NK-92 (cell line): ENCODE results near the gene IFITM10.
"Not testable (repeated sequence)": the region's sequence is repeated elsewhere in the genome, so short reads cannot be mapped to it uniquely, and the experiment has no call there.

ENCODE experiments used
- DNase-seq: peaks from one replicate; lab custom pipeline; 2025; ENCODE audit not compliant: unreplicated experiment; lab: John Stamatoyannopoulos, UW

IFITM10 gene

GRCh38 chr11:1778141-1778911 lies 27.9 kb upstream of the IFITM10 start:
- no peak for DNase-seq

- no peak for DNase-seq
Measured at GRCh38 chr11:1777737-1778136, 27.3 kb upstream of the IFITM10 start.

GRCh38 chr11:1776944-1777715 lies 26.7 kb upstream of the IFITM10 start:
- DNase-seq, result no peak

- DNase-seq, result no peak
Measured at GRCh38 chr11:1776331-1776851, 26.0 kb upstream of the IFITM10 start.

GRCh38 chr11:1774886-1775285 lies 24.5 kb upstream of the IFITM10 start:
- DNase-seq, result no peak

GRCh38 chr11:1773994-1774550 lies 23.7 kb upstream of the IFITM10 start:
- no peak for DNase-seq

- DNase-seq, result no peak
Measured at GRCh38 chr11:1773131-1773993, 23.0 kb upstream of the IFITM10 start.

- no peak for DNase-seq
Measured at GRCh38 chr11:1772270-1773130, 22.1 kb upstream of the IFITM10 start.

- DNase-seq, result no peak
Measured at GRCh38 chr11:1771700-1772099, 21.3 kb upstream of the IFITM10 start.

- DNase-seq, result no peak
Measured at GRCh38 chr11:1771273-1771672, 20.9 kb upstream of the IFITM10 start.

GRCh38 chr11:1770528-1770927 lies 20.1 kb upstream of the IFITM10 start:
- DNase-seq, result no peak

- no peak for DNase-seq
Measured at GRCh38 chr11:1770061-1770460, 19.7 kb upstream of the IFITM10 start.

- DNase-seq, result not testable (repeated sequence)
Measured at GRCh38 chr11:1769304-1769936, 19.0 kb upstream of the IFITM10 start.

- DNase-seq, result no peak
Measured at GRCh38 chr11:1768141-1768469, 17.7 kb upstream of the IFITM10 start.

GRCh38 chr11:1767399-1768140 lies 17.2 kb upstream of the IFITM10 start:
- DNase-seq, result no peak

GRCh38 chr11:1766719-1767398 lies 16.5 kb upstream of the IFITM10 start:
- no peak for DNase-seq

- DNase-seq, result no peak
Measured at GRCh38 chr11:1765871-1766718, 15.7 kb upstream of the IFITM10 start.
